OCI-LY3 (cell line): ENCODE measurements around the gene CEP104.

ENCODE experiments used
- H2AFZ ChIP-seq: fragments of 200-600, 300-600 bp; shearing (Covaris generic); 2 replicates; pipeline ENCODE4 v1.6.0; 2014; ENCODE audit warnings: antibody characterized with exemption, low read depth, low read length
- H3K27ac ChIP-seq: fragments of 200-600, 300-600 bp; sonication (generic); 2 replicates; pipeline ENCODE4 v1.5.1; 2014; ENCODE audit warnings: mild to moderate bottlenecking, low read length, moderate library complexity, mixed read lengths
- H3K27me3 ChIP-seq: fragments of 200-600, 300-600 bp; sonication (generic); 2 replicates; pipeline ENCODE4 v1.6.1; 2014; ENCODE audit warnings: low read depth, low read length, mixed read lengths
- H3K36me3 ChIP-seq: fragments of 200-600, 300-600 bp; sonication (generic); replicated peaks from 2 replicates; pipeline ENCODE3; 2014; ENCODE audit warnings: low read depth, low read length, mixed read lengths
- H3K4me1 ChIP-seq: fragments of 300-600, 200-600 bp; sonication (generic); 2 replicates; pipeline ENCODE4 v1.6.1; 2014; ENCODE audit warnings: low read length, mixed read lengths
- H3K4me2 ChIP-seq: fragments of 200-600, 300-600 bp; sonication (generic); 2 replicates; pipeline ENCODE4 v1.6.1; 2014; ENCODE audit warnings: low read length, mixed read lengths
- H3K4me3 ChIP-seq: fragments of 300-600, 200-600 bp; sonication (generic); 2 replicates; pipeline ENCODE4 v1.5.1; 2014; ENCODE audit warnings: antibody characterized with exemption, mild to moderate bottlenecking, low read length, moderate library complexity
- H3K79me2 ChIP-seq: fragments of 300-600, 200-600 bp; shearing (Covaris generic); 2 replicates; pipeline ENCODE4 v1.6.1; 2014; ENCODE audit warnings: mild to moderate bottlenecking, low read length, mixed read lengths
- H3K9ac ChIP-seq: fragments of 300-600, 200-600 bp; shearing (Covaris generic); 2 replicates; pipeline ENCODE4 v1.6.0; 2014; ENCODE audit warnings: mild to moderate bottlenecking, low read length, moderate library complexity
- H3K9me3 ChIP-seq: fragments of 200-600, 300-600 bp; shearing (Covaris generic); 2 replicates; pipeline ENCODE4 v1.6.1; 2014; ENCODE audit warnings: low read length, mixed read lengths; ENCODE audit not compliant: insufficient read depth
- H4K20me1 ChIP-seq: fragments of 200-600, 300-600 bp; sonication (generic); 2 replicates; pipeline ENCODE4 v1.6.1; 2016; ENCODE audit warnings: low read length, mixed read lengths; ENCODE audit not compliant: insufficient read depth
- CTCF ChIP-seq: fragments of 200-600, 300-600 bp; sonication (generic); IDR thresholded peaks from 2 replicates; pipeline ENCODE4 v1.5.1; 2014; ENCODE audit warnings: antibody characterized with exemption, low read length, low read depth
- EZH2phosphoT487 ChIP-seq: fragments of 200-600 bp; shearing (Covaris generic); IDR thresholded peaks from 2 replicates; pipeline ENCODE4 v1.6.1; 2018; ENCODE audit warnings: antibody characterized with exemption, mixed run types, low read depth

Gene CEP104

GRCh38 chr1:3825356-3825755, 31.7 kb downstream of the CEP104 start:
- H3K9ac ChIP-seq = no peak overlapping the region
- H3K9me3 ChIP-seq = no peaks in the 10 kb centered on the region
- no peak overlapping the region for H3K4me3 ChIP-seq
- no peaks in the 10 kb centered on the region for H4K20me1 ChIP-seq
- TF ChIP-seq CTCF (no peak), EZH2phosphoT487 (no peak)
- no peaks in the 10 kb centered on the region for H3K27me3 ChIP-seq
- peaks cover 18% of the 10 kb centered on the region for H3K36me3 ChIP-seq
- H3K4me2 ChIP-seq = no peak overlapping the region
- H3K27ac ChIP-seq = no peak overlapping the region
- H3K79me2 ChIP-seq = no peaks in the 10 kb centered on the region
- no peak overlapping the region for H2AFZ ChIP-seq
- H3K4me1 ChIP-seq = no peaks in the 10 kb centered on the region

GRCh38 chr1:3824650-3825049, 32.4 kb downstream of the CEP104 start:
- peaks cover 4% of the 10 kb centered on the region; the same call in 1 of the 2 replicates for H3K4me1 ChIP-seq
- H4K20me1 ChIP-seq = no peaks in the 10 kb centered on the region; the same call in 1 of the 2 replicates
- H3K27ac ChIP-seq = no peak overlapping the region
- no peaks in the 10 kb centered on the region for H3K79me2 ChIP-seq
- H3K9ac ChIP-seq = no peak overlapping the region
- H3K4me3 ChIP-seq = no peak overlapping the region
- TF ChIP-seq CTCF (no peak), EZH2phosphoT487 (no peak)
- no peak overlapping the region for H3K4me2 ChIP-seq
- peaks cover 13% of the 10 kb centered on the region for H3K36me3 ChIP-seq
- no peaks in the 10 kb centered on the region for H3K9me3 ChIP-seq
- no peaks in the 10 kb centered on the region for H3K27me3 ChIP-seq
- no peak overlapping the region for H2AFZ ChIP-seq

- Histone ChIP-seq H3K36me3 (peaks cover 5% of the 10 kb centered on the region), H3K79me2 (no peaks in the 10 kb centered on the region), H4K20me1 (no peaks in the 10 kb centered on the region; the same call in 1 of the 2 replicates), H3K27me3 (no peaks in the 10 kb centered on the region), H3K4me3 (no peak overlapping the region), H3K4me2 (no peak overlapping the region), H2AFZ (no peak overlapping the region), H3K27ac (no peak overlapping the region), H3K9me3 (no peaks in the 10 kb centered on the region), H3K9ac (no peak overlapping the region), H3K4me1 (peaks cover 12% of the 10 kb centered on the region; the same call in 1 of the 2 replicates)
- no peak for TF ChIP-seq EZH2phosphoT487
- no peak for TF ChIP-seq CTCF
Measured at GRCh38 chr1:3822421-3822820, 34.6 kb downstream of the CEP104 start.

- Histone ChIP-seq H3K27ac (no peak overlapping the region), H3K36me3 (peaks cover 4% of the 10 kb centered on the region), H3K9ac (no peak overlapping the region), H3K9me3 (no peaks in the 10 kb centered on the region), H4K20me1 (no peaks in the 10 kb centered on the region; the same call in 1 of the 2 replicates), H2AFZ (no peak overlapping the region), H3K4me2 (no peak overlapping the region), H3K4me1 (peaks cover 12% of the 10 kb centered on the region; the same call in 1 of the 2 replicates), H3K27me3 (no peaks in the 10 kb centered on the region), H3K79me2 (no peaks in the 10 kb centered on the region), H3K4me3 (no peak overlapping the region)
- TF ChIP-seq EZH2phosphoT487 = no peak
- no peak for TF ChIP-seq CTCF
Measured at GRCh38 chr1:3821908-3822307, 35.1 kb downstream of the CEP104 start.
